Vein endothelial cell (primary cell): Measurements from ENCODE around the gene TRIM4. TPM values are rescaled to one million over a fixed set of nuclear protein-coding genes. Genes with fewer than 3 reads are reported as not detected.

Experiments
- small RNA-seq: library from RNA; depleted of rRNA; stranded (forward); fragments of <200 nt; gene quantifications from one replicate; pipeline ENCODE3, GENCODE V24; 2012
- total RNA-seq: library from RNA; depleted of rRNA; stranded (reverse); fragments of >200 nt; gene quantifications from 2 replicates; pipeline ENCODE4 v1.2.3, GENCODE V29; 2012

Gene TRIM4, protein sequence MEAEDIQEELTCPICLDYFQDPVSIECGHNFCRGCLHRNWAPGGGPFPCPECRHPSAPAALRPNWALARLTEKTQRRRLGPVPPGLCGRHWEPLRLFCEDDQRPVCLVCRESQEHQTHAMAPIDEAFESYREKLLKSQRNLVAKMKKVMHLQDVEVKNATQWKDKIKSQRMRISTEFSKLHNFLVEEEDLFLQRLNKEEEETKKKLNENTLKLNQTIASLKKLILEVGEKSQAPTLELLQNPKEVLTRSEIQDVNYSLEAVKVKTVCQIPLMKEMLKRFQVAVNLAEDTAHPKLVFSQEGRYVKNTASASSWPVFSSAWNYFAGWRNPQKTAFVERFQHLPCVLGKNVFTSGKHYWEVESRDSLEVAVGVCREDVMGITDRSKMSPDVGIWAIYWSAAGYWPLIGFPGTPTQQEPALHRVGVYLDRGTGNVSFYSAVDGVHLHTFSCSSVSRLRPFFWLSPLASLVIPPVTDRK
- 19.8 and 22.2 TPM in 2 replicates for total RNA-seq

DNA sequence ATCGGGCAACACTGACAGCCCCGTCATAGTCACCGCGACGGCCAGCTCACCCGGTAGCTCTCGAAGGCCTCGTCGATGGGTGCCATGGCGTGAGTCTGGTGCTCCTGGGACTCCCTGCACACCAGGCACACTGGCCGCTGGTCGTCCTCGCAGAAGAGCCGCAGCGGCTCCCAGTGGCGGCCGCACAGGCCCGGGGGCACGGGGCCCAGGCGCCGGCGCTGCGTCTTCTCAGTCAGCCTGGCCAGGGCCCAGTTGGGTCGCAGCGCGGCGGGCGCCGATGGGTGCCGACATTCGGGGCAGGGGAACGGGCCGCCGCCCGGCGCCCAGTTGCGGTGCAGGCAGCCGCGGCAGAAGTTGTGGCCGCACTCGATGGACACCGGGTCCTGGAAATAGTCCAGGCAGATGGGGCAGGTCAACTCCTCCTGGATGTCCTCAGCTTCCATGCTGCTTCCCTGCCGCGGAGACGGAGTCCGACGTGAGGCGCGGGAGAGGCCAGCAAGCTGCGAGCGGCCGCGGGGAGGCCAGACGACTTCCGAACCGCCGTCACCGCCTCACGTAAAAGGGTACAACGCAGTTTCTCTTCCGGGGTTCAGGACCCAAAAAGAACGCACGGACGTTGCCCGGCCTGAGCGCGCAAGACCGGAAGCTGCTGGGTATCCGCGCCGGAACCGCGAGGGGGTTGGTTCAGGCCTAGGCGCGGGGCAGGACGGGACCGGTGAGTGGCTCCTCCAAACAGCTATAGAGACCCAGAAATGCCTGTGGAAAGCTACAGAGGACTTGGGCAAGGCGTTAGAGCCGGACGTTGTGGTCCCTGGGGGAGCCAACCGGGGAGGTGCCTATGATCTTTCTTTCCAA, at the start of gene TRIM4:
TSS of gene TRIM4 (minus strand) at position 572 of the 855 bp plus-strand sequence. CDS start at position 443, 129 bp downstream.

DNA sequence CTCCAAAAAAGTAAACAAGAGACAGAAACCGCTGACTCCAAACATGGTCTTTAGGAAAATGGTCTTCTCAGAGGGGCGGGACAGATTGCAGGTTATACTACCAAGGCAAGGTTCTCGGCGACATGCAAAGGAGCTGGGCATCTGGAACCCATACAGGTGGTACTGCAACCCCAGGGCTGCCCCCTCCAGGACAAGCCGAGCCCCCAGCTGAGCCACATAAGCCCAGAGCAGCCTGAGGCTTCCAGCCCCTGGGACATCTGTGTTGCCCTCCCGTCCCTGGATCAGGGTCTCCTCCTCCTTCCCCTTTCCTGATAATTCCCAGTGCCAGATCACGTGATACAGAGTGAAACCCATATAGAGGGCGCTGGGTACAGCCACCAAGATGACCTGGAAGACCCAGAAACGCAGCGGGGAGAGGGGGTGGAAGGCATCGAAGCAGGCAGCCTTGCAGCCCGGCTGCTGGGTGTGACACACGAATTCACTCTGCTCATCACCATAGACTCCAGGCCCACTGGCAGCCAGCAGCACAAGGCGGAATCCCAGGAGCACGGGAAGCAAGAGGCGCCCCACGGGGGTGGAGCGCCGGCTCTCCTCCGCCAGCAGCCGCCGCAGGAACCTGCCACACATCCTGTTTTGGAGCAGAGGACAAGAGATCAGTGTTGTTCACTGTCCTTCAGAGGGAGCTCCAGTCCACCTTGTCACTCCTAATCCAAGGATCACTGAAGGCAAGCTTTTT, 9.8 kb upstream of the TRIM4 start, which contains the start of gene GJC3:
TSS of gene GJC3 (minus strand) at position 627 of the 736 bp plus-strand sequence. CDS start at position 627, 0 bp downstream.

DNA sequence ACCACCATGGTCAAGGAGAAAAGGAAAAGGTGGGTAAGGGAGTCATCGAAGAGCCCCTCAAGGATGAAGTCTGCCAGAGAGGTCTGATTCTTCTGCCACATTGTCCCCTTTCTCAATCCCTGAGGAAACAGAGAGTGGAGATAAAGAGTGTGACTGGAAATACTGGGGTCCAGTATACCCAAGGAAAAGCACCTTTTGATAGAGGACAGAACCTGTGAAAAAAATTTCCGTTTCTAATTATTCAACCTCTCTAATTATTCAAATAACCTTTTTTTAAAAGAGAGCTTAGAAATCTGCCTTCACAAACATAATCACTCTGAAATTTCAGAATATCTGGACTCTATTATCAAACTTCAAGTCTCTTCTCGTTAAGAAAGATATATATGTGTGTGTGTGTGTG, 42.4 kb downstream of the TRIM4 start, which contains the start of gene OR2AE1:
TSS of gene OR2AE1 (minus strand) at position 101 of the 400 bp plus-strand sequence. CDS start at position 101, 0 bp downstream.

Small RNA genes within 50 kb of the gene (small RNA-seq; reads per million reads assigned to genes)
- not detected for gene AC011904.1
- not detected for gene CYP3A52P
- gene RF00019 = not detected
- gene RF00561 = not detected

Other genes starting within 250 kb of the TRIM4 start
- gene CYP3A5, start 239.5 kb downstream of the TRIM4 start, total RNA-seq = not detected in 2 replicates
- gene CYP3A7, start 184.3 kb downstream of the TRIM4 start, total RNA-seq = 0.10 TPM in 1 of 2 replicates, not detected in the other
- gene CYP3A4, start 135.3 kb downstream of the TRIM4 start, total RNA-seq = not detected in 2 replicates
- gene CYP3A43, start 91.5 kb downstream of the TRIM4 start, total RNA-seq = not detected in 2 replicates
- gene OR2AE1, start 42.5 kb downstream of the TRIM4 start, total RNA-seq = 0.57 TPM in 1 of 2 replicates, not detected in the other
- 0.19 TPM in 1 of 2 replicates, not detected in the other for gene GJC3, start 10.1 kb upstream of the TRIM4 start, total RNA-seq
- not detected in 2 replicates for gene AZGP1, start 56.5 kb upstream of the TRIM4 start, total RNA-seq
- 44.1 and 45.1 TPM in 2 replicates for gene ZKSCAN1, start 96.1 kb upstream of the TRIM4 start, total RNA-seq
- 6.9 and 9.1 TPM in 2 replicates for gene ZSCAN21, start 130.2 kb upstream of the TRIM4 start, total RNA-seq
- gene ZNF3, start 162.2 kb upstream of the TRIM4 start, total RNA-seq = 38.5 and 46.6 TPM in 2 replicates
- 84.9 and 85.6 TPM in 2 replicates for gene COPS6, start 169.4 kb upstream of the TRIM4 start, total RNA-seq
- 70.6 and 98.1 TPM in 2 replicates for gene MCM7, start 181.9 kb upstream of the TRIM4 start, total RNA-seq
- gene AP4M1, start 182.1 kb upstream of the TRIM4 start, total RNA-seq = 20.8 and 21.2 TPM in 2 replicates
- gene TAF6, start 199.8 kb upstream of the TRIM4 start, total RNA-seq = 39.1 and 41.2 TPM in 2 replicates
- 28.1 and 28.4 TPM in 2 replicates for gene CNPY4, start 200.1 kb upstream of the TRIM4 start, total RNA-seq
- gene MBLAC1, start 207.4 kb upstream of the TRIM4 start, total RNA-seq = 2.0 and 2.9 TPM in 2 replicates
- 91.1 and 93.3 TPM in 2 replicates for gene LAMTOR4, start 229.4 kb upstream of the TRIM4 start, total RNA-seq
- gene TRAPPC14, start 239.2 kb upstream of the TRIM4 start, total RNA-seq = 9.7 and 15.7 TPM in 2 replicates
- gene GAL3ST4, start 249.1 kb upstream of the TRIM4 start, total RNA-seq = 0.96 and 0.98 TPM in 2 replicates